GM08714 (cell line): ENCODE measurements around the gene FLII.
"Not testable (repeated sequence)": the region's sequence is repeated elsewhere in the genome, so short reads cannot be mapped to it uniquely, and the experiment has no call there.

Source experiments
- H3K4me3 ChIP-seq: fragments of 200-500 bp; sonication (Bioruptor generic); 2 replicates; pipeline ENCODE4 v1.5.1; 2014; ENCODE audit warnings: mild to moderate bottlenecking, low read length, inconsistent platforms
- ZNF274 ChIP-seq: IDR thresholded peaks from 2 replicates; pipeline ENCODE4 v1.6.1; 2012; ENCODE audit warnings: mild to moderate bottlenecking, low read depth, low read length

Gene FLII

DNA sequence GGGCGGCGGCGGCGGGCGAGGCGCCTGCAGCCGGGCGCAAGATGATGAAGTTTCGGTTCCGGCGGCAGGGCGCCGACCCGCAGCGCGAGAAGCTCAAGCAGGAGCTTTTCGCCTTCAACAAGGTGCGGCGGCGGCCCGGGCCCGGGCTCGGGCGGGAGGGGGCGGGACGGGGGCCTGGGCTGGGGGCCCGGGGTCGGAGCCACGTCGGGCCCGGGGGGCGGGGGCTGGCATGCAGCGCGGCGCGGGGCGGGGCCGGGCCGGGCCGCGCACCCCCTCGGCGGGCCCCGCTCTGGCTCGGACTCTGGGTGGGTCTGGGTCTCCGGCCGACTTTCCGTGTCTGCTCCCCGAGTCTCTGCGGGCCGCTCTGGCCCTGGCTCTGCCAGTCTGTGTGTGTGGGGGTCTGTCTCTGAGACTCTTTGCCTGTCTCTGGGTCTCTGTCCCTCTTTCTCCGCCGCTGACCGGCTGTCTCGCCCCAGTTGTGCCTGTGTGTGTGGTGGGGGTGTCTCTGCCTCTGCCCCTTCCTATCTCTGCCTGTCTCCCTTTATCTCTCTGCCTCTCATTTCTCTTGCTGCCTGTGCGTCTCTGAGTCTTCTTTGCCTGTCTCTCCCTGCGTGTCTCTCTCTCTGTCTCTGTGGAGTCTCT, 32.8 kb downstream of the FLII start:
- H3K4me3 ChIP-seq = peak overlapping the region; percentile 56
- TF ChIP-seq ZNF274 = no peak

DNA sequence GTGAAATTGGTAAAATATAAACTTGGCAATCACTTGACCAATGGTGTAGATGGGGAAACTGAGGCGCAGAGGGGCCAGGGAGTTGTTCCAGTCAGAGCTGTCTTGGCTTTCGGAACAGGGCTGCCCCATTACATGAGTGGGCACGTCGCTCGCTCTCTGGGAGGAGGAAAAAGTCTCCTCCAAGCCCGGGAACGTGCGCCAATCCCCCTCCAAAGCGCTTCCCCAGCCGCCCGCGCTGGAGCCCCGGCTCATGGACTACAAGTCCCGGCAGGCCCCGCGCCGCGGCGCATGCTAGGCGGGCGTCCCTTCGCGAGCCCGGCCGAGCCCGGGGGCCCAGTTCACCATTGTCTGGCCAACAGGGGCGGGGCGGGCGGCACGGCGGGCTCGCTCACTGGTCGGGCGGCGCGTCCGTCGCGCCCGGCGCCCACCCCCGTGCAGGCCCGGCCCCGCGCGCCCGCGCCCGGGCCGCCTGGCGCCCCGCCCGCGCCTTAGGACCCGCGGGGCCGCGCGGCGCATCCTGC, 33.4 kb downstream of the FLII start, which contains the start of gene LLGL1:
Gene LLGL1 (plus strand): TSS at position 515 of the 521 bp plus-strand sequence. CDS start 48 bp downstream, outside the sequence.
- no peak for TF ChIP-seq ZNF274
- H3K4me3 ChIP-seq = peak within 1 kb of the TSS; percentile 56

DNA sequence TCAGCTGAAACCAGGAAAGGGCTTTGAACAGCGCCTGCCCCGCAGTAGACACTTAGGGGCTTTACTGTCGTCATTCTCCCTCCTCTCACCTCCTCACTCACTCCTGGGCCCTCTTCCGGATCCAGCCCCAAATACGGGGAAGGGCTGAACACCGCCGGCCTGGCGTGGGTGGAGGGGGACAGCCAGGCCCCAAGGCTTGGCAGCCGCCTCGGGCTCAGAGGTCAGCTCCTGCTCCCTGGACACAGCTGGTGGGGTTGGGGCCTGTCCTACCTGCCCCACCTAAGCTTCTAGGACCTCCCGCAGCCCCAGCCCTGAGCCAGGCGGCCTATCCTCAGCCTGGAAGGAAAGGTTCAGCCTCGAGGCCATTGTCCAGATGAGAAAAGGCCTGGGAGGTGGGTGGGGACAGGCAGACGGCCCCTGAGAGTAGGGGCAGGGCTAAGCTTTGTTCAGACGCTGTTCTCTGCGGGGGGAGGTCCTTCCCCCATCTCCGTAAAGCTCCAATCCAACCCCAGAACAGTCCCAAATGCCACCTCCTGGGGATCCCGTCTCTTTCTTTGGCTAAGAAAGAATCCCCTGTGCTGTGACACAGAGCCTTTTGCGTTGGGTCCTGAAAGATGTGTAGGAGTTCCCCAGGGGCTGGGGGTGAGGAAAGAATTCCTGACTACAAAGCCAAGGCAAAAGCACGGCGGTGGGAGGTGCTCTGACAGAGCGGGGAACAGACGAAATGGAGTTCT, 34.0 kb downstream of the FLII start:
- no peak for TF ChIP-seq ZNF274
- H3K4me3 ChIP-seq = no peak overlapping the region

DNA sequence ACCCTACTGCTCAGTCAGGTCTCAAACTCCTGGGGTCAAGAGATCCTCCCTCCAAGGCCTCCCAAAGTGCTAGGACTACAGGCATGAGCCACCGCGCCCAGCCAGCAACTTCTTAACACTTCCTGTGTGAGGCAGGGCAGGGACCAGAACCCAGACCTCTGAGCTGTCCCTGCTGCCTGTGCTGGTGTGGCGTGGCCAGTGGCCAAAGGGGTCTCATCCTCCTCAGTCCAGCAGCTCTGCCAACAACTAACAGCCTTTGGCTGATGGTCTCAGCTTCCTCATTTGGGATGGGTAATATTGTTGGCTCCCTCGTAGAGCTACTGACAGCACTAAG, 34.5 kb downstream of the FLII start:
- TF ChIP-seq ZNF274 = no peak
- H3K4me3 ChIP-seq = no peak overlapping the region

DNA sequence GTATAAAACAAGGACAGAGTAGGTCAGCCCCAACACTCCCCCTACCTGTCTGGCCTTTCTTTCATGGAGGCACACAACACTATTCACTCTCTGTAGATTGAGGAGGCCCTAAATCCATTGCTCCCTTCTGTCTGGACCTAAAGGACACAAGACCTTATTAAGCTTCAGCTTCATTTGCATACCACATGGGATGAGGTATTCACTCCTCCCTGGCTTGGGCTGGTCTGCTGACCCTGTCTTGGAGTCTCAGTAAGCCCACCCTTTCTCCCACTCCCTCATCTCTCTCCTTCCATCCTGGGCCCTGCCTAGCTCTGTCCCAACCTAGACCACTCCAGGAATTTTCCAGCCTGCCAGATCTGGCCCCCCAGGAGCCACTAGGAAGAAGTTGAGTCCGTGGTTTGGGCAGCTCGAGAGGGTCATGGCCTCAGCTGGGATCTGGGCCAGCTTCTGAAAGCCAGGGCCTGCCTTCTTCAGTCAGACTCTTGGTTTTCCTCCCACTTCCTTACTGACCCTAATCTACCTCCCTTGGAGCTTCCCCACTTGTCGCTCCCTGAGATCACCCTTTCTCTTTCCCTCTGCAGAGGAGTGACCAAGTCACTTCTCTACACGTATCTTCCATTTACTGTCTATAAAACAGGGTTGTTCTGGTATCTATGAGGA, 39.7 kb downstream of the FLII start:
- no peak overlapping the region for H3K4me3 ChIP-seq
- TF ChIP-seq ZNF274 = no peak

DNA sequence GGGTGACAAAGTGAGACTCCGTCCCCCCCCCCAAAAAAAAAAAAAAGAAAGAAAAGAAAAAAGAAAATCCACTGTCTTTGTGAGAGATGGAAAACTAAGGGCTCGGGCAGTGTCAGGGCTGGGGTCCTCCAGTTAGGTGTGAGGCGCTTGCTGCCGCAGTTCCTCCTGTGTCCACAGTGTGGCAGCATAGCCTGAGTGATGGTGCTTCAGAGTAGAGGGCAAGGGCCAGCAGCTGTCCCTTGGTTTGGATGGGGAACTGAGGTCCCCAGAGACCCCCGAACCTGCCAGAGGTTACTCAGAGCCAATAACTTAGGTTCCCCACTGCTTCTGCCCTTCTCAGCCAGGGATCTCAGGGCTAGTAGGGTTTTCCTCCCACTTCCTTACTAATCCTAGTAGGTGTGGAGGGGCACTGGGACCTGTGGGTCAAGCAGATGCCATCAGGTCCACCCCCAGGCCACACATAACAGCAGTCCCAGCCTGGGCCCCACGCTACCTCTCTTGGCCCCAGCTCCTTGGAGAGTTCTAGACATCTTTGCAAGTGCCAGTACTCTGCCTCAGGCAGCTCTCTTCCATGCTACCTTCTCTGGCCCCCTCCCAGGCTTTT, 41.0 kb downstream of the FLII start:
- TF ChIP-seq ZNF274 = no peak
- no peak overlapping the region for H3K4me3 ChIP-seq

DNA sequence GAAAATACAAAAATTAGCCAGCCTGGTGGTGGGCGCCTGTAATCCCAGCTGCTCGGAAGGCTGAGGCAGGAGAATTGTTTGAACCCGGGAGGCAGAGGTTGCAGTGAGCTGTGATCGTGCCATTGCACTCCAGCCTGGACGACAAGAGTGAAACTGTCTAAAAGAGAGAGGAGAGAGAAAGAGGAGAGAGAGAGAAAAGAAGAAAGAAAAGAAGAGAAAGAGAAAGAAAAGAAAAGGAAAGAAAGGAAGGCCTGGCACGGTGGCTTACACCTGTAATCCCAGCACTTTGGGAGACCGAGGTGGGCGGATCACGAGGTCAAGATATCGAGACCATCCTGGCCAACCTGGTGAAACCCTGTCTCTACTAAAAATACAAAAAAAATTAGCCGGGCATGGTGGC, 41.6 kb downstream of the FLII start:
- not testable (repeated sequence) for H3K4me3 ChIP-seq

DNA sequence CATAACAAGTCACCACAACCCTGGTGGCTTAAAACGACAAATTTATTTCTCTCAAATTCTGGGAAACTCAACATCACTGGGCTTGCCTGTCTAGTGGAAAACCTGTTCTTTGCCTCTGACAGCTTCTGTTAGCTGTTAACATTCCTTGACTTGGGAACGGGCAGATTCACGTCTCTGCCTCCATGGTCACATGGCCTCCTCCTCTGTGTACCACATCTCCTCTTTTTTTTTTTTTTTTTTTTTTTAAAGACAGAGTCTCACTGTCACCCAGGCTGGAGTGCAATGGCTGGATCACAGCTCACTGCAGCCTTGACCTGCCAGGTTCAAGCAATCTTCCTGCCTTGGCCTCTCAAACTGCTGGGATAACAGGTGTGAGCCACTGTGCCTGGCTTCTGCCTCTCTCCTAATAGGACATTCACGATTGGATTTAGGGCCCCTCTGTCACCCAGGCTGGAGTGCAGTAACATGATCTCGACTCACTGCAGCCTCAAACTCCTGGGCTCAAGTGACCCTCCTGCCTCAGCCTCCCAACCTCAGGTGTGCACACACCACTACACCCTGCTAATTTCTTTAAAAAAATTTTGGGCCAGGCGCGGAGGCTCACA, 44.8 kb downstream of the FLII start:
- no peak for TF ChIP-seq ZNF274
- H3K4me3 ChIP-seq = no peak overlapping the region

DNA sequence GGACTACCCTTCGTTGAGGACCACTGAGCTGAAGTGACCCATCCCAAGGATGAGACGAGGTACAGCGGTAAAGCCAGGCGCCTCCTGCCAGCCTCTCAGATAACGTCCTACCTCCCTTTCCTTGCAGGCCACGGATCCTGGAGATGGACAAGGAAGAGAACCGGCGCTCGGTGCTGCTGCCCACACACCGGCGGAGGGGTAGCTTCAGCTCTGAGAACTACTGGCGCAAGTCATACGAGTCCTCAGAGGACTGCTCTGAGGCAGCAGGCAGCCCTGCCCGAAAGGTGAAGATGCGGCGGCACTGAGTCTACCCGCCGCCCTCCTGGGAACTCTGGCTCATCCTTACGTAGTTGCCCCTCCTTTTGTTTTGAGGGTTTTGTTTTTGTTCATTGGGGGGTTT, 50.4 kb downstream of the FLII start:
- no peak for TF ChIP-seq ZNF274

DNA sequence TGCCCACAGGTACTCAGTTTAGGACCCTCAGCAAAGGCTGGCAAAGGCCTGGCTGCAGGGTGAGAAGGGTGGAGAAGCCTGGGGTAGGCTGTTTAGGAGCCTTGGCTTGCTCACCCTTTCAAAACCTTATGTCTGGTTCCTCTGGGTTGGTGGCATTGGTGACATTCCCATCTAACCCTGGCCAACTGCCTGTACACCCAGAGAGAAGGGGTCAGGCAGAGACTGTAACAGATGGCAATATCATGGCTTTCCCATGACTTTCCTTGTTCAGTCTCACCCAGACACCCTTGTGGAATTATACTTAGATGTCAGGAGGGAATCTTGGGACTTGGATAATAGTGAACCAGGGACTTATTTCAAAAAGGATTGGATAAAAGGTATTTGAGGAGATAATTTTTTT, 51.6 kb downstream of the FLII start:
- TF ChIP-seq ZNF274 = no peak

More for the DNA sequence above, 50.4 kb downstream of the FLII start:
- no peak overlapping the region for H3K4me3 ChIP-seq

DNA sequence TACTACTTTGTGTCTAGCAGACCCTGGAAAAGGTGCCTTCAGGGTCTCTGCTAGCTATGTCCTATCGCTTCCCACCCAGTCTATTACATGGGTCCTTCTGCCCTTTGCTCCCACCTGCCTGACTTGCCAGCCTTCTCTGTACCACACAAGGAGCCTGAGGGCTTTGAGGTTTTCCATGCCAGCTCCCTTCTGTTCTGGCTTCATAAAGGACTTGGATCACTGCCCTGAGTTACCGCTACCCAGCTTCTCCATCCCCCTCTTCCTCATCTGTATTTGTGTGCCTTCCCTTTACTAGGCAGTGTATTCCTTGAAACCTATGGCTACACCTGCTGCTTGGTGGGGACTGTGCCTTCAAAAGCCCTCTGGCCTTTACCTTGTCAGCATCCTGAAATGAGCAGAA, 52.7 kb downstream of the FLII start:
- no peak for TF ChIP-seq ZNF274
- H3K4me3 ChIP-seq = no peak overlapping the region

More for the DNA sequence above, 51.6 kb downstream of the FLII start:
- no peak overlapping the region for H3K4me3 ChIP-seq

DNA sequence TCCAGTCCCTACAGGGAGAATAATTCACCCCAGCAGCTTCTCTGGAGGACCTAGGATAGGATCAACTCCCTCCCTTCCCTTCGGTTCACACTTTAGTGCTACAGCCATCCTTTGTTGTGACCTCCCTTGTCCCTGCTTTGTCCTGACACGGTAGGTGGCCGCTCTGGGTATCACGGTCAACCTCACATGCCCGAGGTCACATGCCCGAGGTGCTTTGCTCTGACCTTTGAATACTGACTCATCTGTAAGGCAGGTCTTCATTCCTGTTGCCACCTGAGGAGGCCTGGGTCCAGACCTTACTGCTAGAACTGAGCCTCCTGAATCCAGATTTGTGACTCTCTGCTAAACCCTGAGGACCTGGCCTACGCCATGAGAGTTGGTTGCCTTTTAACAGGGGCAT, 55.2 kb downstream of the FLII start:
- H3K4me3 ChIP-seq = no peak overlapping the region
- no peak for TF ChIP-seq ZNF274

DNA sequence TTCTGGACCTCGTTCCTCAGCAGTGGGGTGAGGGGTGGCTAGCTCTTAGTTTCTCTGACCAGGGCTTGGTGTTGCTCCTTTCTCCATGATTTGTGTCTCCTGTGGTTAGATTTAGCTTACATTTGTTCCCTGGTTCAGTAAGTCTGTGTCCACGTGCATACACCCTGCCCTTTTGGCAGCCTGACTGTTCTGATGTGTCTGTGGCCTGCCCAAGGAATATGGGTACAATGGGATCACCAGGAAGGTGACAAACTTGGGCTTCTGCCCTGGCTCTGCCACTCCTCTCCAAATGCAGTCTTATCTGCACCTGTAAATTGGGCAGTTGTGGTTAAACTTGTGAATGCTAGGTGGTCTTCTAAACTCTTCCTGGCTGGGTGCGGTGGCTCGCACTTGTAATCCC, 57.4 kb downstream of the FLII start:
- no peak for TF ChIP-seq ZNF274
- H3K4me3 ChIP-seq = no peak overlapping the region

DNA sequence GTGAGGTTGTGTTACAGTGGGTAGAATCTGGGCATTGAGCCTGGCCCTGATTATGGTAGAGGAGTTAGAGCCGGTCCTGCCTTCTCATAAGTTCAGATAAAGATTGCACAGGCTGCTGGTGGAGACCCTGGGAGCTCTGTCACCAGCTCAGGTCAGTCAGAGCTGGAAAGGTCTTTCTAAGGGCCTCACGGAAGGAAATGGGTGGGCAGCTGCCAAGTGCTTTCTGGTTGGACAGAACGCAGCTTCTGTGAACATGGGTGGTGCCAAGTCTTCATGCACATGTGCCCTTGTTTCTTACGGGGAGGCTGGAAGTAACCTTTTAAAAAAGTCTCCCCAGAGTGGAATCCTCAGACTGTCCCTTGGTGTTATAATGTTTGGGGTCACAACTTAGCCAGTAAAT, 60.0 kb downstream of the FLII start:
- no peak overlapping the region for H3K4me3 ChIP-seq
- no peak for TF ChIP-seq ZNF274
